H1 (cell line): ENCODE results near the gene FBLN2. TPM values are rescaled to one million over a fixed set of nuclear protein-coding genes. Genes with fewer than 3 reads are reported as not detected.

Source experiments
- CTCF ChIA-PET: fragments of 300-600 bp; sonication (Branson Sonifier 250); formaldehyde crosslinking; loops from one replicate; lab custom pipeline; 2021; ENCODE audit not compliant: partially characterized antibody; lab: Charles Lee
- POLR2A ChIA-PET: fragments of 300-600 bp; sonication (Branson Sonifier 250); formaldehyde crosslinking; loops from one replicate; lab custom pipeline; 2021; ENCODE audit warnings: inconsistent platforms; ENCODE audit not compliant: partially characterized antibody; lab: Charles Lee
- DNase-seq, 2 experiments: peaks; one replicate each; pipeline versions ENCODE4 v3.0.0 to v3.0.0-alpha.2; 2010 to 2022; ENCODE audit warnings: low spot score in 2 of 2, low read depth in 1 of 2, mixed read lengths in 1 of 2
- FAIRE-seq: peaks from 2 replicates; lab custom pipeline; 2011; peaks lifted over from hg19 to GRCh38; lab: Jason Lieb, UNC
- H2AFZ ChIP-seq: 2 replicates; pipeline ENCODE4 v1.8.1; 2012; ENCODE audit warnings: low read length, inconsistent platforms
- H2AK5ac ChIP-seq: 2 replicates; pipeline ENCODE4 v1.6.1; 2013; ENCODE audit warnings: low read depth, low read length
- H2BK120ac ChIP-seq: replicated peaks from 2 replicates; pipeline ENCODE3; 2013; ENCODE audit warnings: low read depth, low read length, inconsistent platforms
- H2BK12ac ChIP-seq: 2 replicates; pipeline ENCODE4 v1.6.1; 2013; ENCODE audit warnings: low read depth, low read length
- H2BK15ac ChIP-seq: 2 replicates; pipeline ENCODE4 v1.6.1; 2013; ENCODE audit warnings: low read length
- H2BK20ac ChIP-seq: 2 replicates; pipeline ENCODE4 v1.6.1; 2013; ENCODE audit warnings: low read length
- H2BK5ac ChIP-seq: 2 replicates; pipeline ENCODE4 v1.6.1; 2013; ENCODE audit warnings: low read depth, low read length
- H3K14ac ChIP-seq: 2 replicates; pipeline ENCODE4 v1.6.1; 2013; ENCODE audit warnings: inconsistent platforms; ENCODE audit not compliant: insufficient read length
- H3K18ac ChIP-seq: 2 replicates; pipeline ENCODE4 v1.6.1; 2013; ENCODE audit warnings: low read length; ENCODE audit errors: extremely low read depth
- H3K23ac ChIP-seq: 2 replicates; pipeline ENCODE4 v1.6.1; 2013; ENCODE audit warnings: inconsistent platforms; ENCODE audit not compliant: insufficient read length
- H3K23me2 ChIP-seq: 2 replicates; pipeline ENCODE4 v1.6.1; 2013; ENCODE audit warnings: low read depth, low read length
- H3K27ac ChIP-seq: 2 replicates; pipeline ENCODE4 v1.6.1; 2011; ENCODE audit warnings: low read depth, low read length, inconsistent platforms
- H3K27me3 ChIP-seq, 4 experiments: replicated peaks in 1 of 4; 1 replicate in 1 of 4; 2 replicates in 3 of 4; pipeline versions ENCODE4 v1.6.1 to v1.8.1; 2011 to 2013; ENCODE audit warnings: low read length in 3 of 4, mild to moderate bottlenecking in 3 of 4, inconsistent platforms in 2 of 4, mixed read lengths in 2 of 4, moderate library complexity in 1 of 4; ENCODE audit not compliant: control insufficient read depth in 3 of 4, insufficient read depth in 3 of 4; ENCODE audit errors: extremely low read depth in 1 of 4
- H3K36me3 ChIP-seq, 4 experiments: 2 replicates each; pipeline versions ENCODE4 v1.6.1 to v1.8.1; 2011 to 2013; ENCODE audit warnings: mild to moderate bottlenecking in 4 of 4, low read length in 3 of 4, moderate library complexity in 2 of 4, control low read depth in 1 of 4, inconsistent platforms in 1 of 4; ENCODE audit not compliant: insufficient read depth in 4 of 4, control insufficient read depth in 2 of 4
- H3K4ac ChIP-seq: replicated peaks from 2 replicates; pipeline ENCODE3; 2013; ENCODE audit warnings: low read length, low read depth, mixed read lengths, inconsistent platforms; ENCODE audit not compliant: insufficient read length
- H3K4me1 ChIP-seq, 4 experiments: replicated peaks in 1 of 4; 1 replicate in 1 of 4; 2 replicates in 3 of 4; pipeline versions ENCODE4 v1.6.1 to v1.8.1; 2011 to 2013; ENCODE audit warnings: low read length in 3 of 4, inconsistent platforms in 2 of 4, mixed read lengths in 1 of 4; ENCODE audit not compliant: insufficient read depth in 4 of 4, control insufficient read depth in 3 of 4
- H3K4me2 ChIP-seq, 2 experiments: 2 replicates each; pipeline versions ENCODE4 v1.6.1 to v1.8.1; 2011 to 2013; ENCODE audit warnings: low read depth in 2 of 2, low read length in 2 of 2, control low read depth in 1 of 2, inconsistent platforms in 1 of 2, mild to moderate bottlenecking in 1 of 2; ENCODE audit not compliant: insufficient read depth in 1 of 2
- H3K4me3 ChIP-seq, 4 experiments: fragments of 200-600, 300-600 bp in 1 of 4; sonication (generic), shearing (Covaris generic), sonication (Bioruptor Twin) in 1 of 4; 2 replicates each; pipeline versions ENCODE4 v1.5.1 to v1.8.1; 2011 to 2016; ENCODE audit warnings: low read length in 4 of 4, low read depth in 3 of 4, control low read depth in 2 of 4, inconsistent platforms in 2 of 4, mild to moderate bottlenecking in 2 of 4, mixed read lengths in 1 of 4, moderate library complexity in 1 of 4; ENCODE audit not compliant: insufficient read depth in 2 of 4; ENCODE audit errors: extremely low read depth in 1 of 4
- H3K56ac ChIP-seq: replicated peaks from 2 replicates; pipeline ENCODE3; 2013; ENCODE audit warnings: low read depth, mild to moderate bottlenecking, mixed read lengths, low read length, inconsistent platforms; ENCODE audit not compliant: insufficient read length
- H3K79me1 ChIP-seq: 2 replicates; pipeline ENCODE4 v1.6.1; 2013; ENCODE audit warnings: low read depth, low read length, control low read depth
- H3K79me2 ChIP-seq, 2 experiments: 2 replicates each; pipeline versions ENCODE4 v1.6.1 to v1.8.1; 2012 to 2013; ENCODE audit warnings: low read length in 2 of 2, mild to moderate bottlenecking in 2 of 2, inconsistent platforms in 1 of 2; ENCODE audit not compliant: insufficient read depth in 2 of 2, control insufficient read depth in 1 of 2
- H3K9ac ChIP-seq, 4 experiments: replicated peaks in 1 of 4; 1 replicate in 1 of 4; 2 replicates in 3 of 4; pipeline versions ENCODE4 v1.6.1 to v1.8.1; 2011 to 2013; ENCODE audit warnings: low read depth in 3 of 4, low read length in 3 of 4, control low read depth in 2 of 4, mild to moderate bottlenecking in 2 of 4, moderate library complexity in 2 of 4, inconsistent platforms in 1 of 4; ENCODE audit errors: extremely low read depth in 1 of 4
- H3K9me3 ChIP-seq, 2 experiments: 2 replicates each; pipeline versions ENCODE4 v1.6.1 to v1.8.1; 2012 to 2013; ENCODE audit warnings: mild to moderate bottlenecking in 2 of 2, moderate library complexity in 2 of 2, control low read depth in 1 of 2, inconsistent platforms in 1 of 2, low read depth in 1 of 2, low read length in 1 of 2, mixed read lengths in 1 of 2; ENCODE audit not compliant: insufficient read depth in 2 of 2
- H4K20me1 ChIP-seq, 2 experiments: replicated peaks in 1 of 2; 2 replicates each; pipeline versions ENCODE3 to v1.8.1; 2011 to 2013; ENCODE audit warnings: inconsistent platforms in 2 of 2, low read length in 2 of 2, mild to moderate bottlenecking in 1 of 2; ENCODE audit not compliant: insufficient read depth in 2 of 2, control insufficient read depth in 1 of 2
- H4K5ac ChIP-seq: 2 replicates; pipeline ENCODE4 v1.6.1; 2013; ENCODE audit warnings: low read length, low read depth, mixed read lengths, inconsistent platforms; ENCODE audit not compliant: insufficient read length
- H4K8ac ChIP-seq: 2 replicates; pipeline ENCODE4 v1.8.0; 2013; ENCODE audit warnings: mild to moderate bottlenecking, moderate library complexity, low read length, inconsistent platforms; ENCODE audit not compliant: insufficient read depth; ENCODE audit errors: extremely low read depth
- H4K91ac ChIP-seq: replicated peaks from 2 replicates; pipeline ENCODE3; 2013; ENCODE audit warnings: low read length, mixed read lengths, inconsistent platforms; ENCODE audit not compliant: insufficient read length
- NRF1 ChIP-seq: IDR thresholded peaks from 2 replicates; pipeline ENCODE4 v1.6.1; 2011; ENCODE audit warnings: mild to moderate bottlenecking, low read depth, low read length, improper control_type of control experiment
- RAD21 ChIP-seq, 2 experiments: IDR thresholded peaks in 1 of 2; conservative IDR thresholded peaks in 1 of 2; 2 replicates each; pipeline ENCODE4 v1.6.1; 2011; ENCODE audit warnings: low read depth in 2 of 2, low read length in 2 of 2, improper control_type of control experiment in 1 of 2, inconsistent platforms in 1 of 2, mild to moderate bottlenecking in 1 of 2, moderate library complexity in 1 of 2
- WGBS, 2 experiments: shearing (Covaris generic) in 1 of 2; methylation state at CpG; one replicate each; pipeline versions ENCODE4 v1.1.6 to v1.1.7; 2013 to 2015; ENCODE audit warnings: low lambda C conversion rate in 2 of 2, mixed read lengths in 2 of 2, inconsistent platforms in 1 of 2, low coverage in 1 of 2, missing lambda C conversion rate in 1 of 2; ENCODE audit not compliant: insufficient replicate concordance in 2 of 2, insufficient coverage in 1 of 2, insufficient read length in 1 of 2; ENCODE audit errors: extremely low coverage in 1 of 2, missing lambda C conversion rate in 1 of 2; 5-methylcytosine and 5-hydroxymethylcytosine counted together
- polyA plus RNA-seq, 7 experiments: library from polyadenylated mRNA; depleted of rRNA in 3 of 7; stranded (reverse) in 5 of 7; unstranded in 2 of 7; fragments of >200 nt in 5 of 7; fragments of 200-250 nt in 2 of 7; gene quantifications; 1 replicate in 5 of 7; 2 replicates in 1 of 7; 4 replicates in 1 of 7; pipeline versions ENCODE4 v1.2.1 to v1.2.3, GENCODE V29; 2011 to 2013; ENCODE audit warnings: missing spikeins in 2 of 7, mixed read lengths in 2 of 7
- total RNA-seq: library from RNA; stranded (reverse); fragmentation: NEBNext Ultra II Directional; extraction: Animal tissue kit (Norgen Biotek cat#: 25700); gene quantifications from 2 replicates; pipeline ENCODE4 v1.2.1, GENCODE V29; 2021
- TF ChIP-seq, protein P1 (sequence below): IDR thresholded peaks from 2 replicates; pipeline ENCODE4 v1.6.1; 2012; ENCODE audit warnings: low read length, inconsistent platforms
- TF ChIP-seq, protein P2 (sequence below): IDR thresholded peaks from 2 replicates; pipeline ENCODE4 v1.6.1; 2012; ENCODE audit warnings: inconsistent platforms
- TF ChIP-seq, protein P3 (sequence below): IDR thresholded peaks from 2 replicates; pipeline ENCODE4 v1.6.1; 2011; ENCODE audit warnings: low read length, improper control_type of control experiment

Gene FBLN2
- total and polyA plus RNA-seq, 2 of the 8 experiments (the other 6 are each of a cell fraction or from before 2014, with no cell fraction given), result 17.4 to 24.2 TPM

DNA sequence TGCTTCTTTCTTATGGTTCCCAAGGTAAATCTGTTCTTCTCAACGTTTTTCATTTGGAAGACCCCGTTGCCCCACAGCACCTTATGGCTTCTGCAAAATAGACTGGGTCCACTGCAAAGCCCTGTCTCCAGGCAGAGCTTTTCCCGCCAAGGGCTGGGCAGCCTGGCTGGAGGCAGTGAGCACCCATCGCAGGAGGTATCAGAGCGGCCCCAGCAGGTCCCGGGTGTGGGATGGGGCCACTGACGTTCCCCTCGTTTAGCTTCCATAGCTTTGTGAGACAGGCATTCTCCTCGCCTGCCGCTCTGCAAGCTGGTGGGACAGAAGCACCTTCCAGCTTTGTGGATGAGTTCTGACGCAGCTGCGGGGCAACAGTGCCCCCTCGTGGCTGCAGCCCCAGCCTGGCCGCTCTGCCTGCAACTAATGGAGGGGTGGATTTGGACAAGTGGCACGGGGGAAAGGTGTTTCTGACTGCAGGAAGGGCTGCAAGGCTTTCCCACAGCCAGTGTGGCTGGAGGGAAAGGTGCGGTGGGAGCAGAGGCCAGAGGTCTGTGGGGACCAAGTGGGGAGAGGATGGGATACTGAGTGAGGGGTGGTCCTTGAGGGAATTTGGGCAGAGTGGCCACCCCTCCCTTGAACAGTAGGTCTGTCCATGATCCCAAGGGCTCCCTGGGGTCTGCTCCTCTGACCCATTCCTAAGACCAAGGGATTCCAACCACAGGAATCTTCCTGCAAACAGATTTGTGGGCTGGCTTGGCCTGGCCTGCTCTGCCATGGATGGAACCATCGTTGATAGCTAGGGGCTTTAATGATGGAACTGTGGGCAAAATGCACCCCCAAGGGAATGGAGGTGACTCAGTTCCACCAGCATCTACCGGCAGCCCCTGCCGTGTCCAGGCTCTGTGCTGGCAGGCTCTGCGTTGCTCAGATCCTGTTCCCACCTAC, 99.4 kb downstream of the FBLN2 start:
- Histone ChIP-seq H4K5ac (peak overlapping the region; percentile 87), H3K4me1 (peaks cover 0 to 9% (median 4%) of the 10 kb centered on the region in 4 experiments; a peak in 4 of 7 replicates), H4K20me1 (no peaks in the 10 kb centered on the region), H3K27ac (peak overlapping the region; percentile 95), H2BK12ac (peak overlapping the region; percentile 94), H3K23me2 (no peaks in the 10 kb centered on the region), H3K79me1 (no peaks in the 10 kb centered on the region), H2AK5ac (no peak overlapping the region), H4K91ac (peak overlapping the region; percentile 63), H3K4ac (peak overlapping the region; percentile 95), H2BK120ac (peak overlapping the region; percentile 48), H3K36me3 (no peaks in the 10 kb centered on the region), H2BK15ac (peak overlapping the region; percentile 93; the same call in 1 of the 2 replicates), H3K56ac (no peak overlapping the region), H2AFZ (peak overlapping the region; percentile 99), H3K4me2 (peak overlapping the region in 1 of 2 experiments; percentile 54; a peak in 2 of 4 replicates), H3K23ac (no peak overlapping the region), H3K27me3 (peaks cover 0 to 6% (median 2%) of the 10 kb centered on the region in 4 experiments; a peak in 3 of 7 replicates), H3K9ac (peak overlapping the region in 3 of 4 experiments; percentile 35 to 79 (median 76); a peak in 4 of 7 replicates), H3K9me3 (no peaks in the 10 kb centered on the region), H3K14ac (no peak overlapping the region), H4K8ac (peak overlapping the region; percentile 99; the same call in 1 of the 2 replicates), H2BK5ac (peak overlapping the region; percentile 90), H3K4me3 (0 out of 8 replicates have a peak overlapping the region, but pooled peaks of 1 of the 4 experiments have one; percentile 14), H2BK20ac (peak overlapping the region; percentile 99), H3K18ac (peak overlapping the region; percentile 98), H3K79me2 (no peaks in the 10 kb centered on the region)
- WGBS, 2 experiments, result 28% methylated on average over 20 of the region's 20 CpGs; no CpG with 5 or more reads in 1 of the 2 experiments
- ChIA-PET CTCF (interaction anchor here (0.6 to 34.9 kb wide), 67 partner anchors 9 to 641 kb away, joined by 3 to 772 read pairs (median 4); partner anchors contain the start of genes FBLN2, HDAC11 and WNT7A), POLR2A (interaction anchor here (0.9 kb wide), 1 partner anchor 154 kb away, joined by 4 read pairs; no protein-coding TSS in a partner anchor)
- peak; percentile 78 for FAIRE-seq
- DNase-seq, result peak; percentile 84 to 99
- TF ChIP-seq, protein P1, sequence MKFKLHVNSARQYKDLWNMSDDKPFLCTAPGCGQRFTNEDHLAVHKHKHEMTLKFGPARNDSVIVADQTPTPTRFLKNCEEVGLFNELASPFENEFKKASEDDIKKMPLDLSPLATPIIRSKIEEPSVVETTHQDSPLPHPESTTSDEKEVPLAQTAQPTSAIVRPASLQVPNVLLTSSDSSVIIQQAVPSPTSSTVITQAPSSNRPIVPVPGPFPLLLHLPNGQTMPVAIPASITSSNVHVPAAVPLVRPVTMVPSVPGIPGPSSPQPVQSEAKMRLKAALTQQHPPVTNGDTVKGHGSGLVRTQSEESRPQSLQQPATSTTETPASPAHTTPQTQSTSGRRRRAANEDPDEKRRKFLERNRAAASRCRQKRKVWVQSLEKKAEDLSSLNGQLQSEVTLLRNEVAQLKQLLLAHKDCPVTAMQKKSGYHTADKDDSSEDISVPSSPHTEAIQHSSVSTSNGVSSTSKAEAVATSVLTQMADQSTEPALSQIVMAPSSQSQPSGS, result no peak
- TF ChIP-seq, protein P2, sequence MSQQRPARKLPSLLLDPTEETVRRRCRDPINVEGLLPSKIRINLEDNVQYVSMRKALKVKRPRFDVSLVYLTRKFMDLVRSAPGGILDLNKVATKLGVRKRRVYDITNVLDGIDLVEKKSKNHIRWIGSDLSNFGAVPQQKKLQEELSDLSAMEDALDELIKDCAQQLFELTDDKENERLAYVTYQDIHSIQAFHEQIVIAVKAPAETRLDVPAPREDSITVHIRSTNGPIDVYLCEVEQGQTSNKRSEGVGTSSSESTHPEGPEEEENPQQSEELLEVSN, result no peak
- TF ChIP-seq RAD21 (IDR thresholded peaks at IDR 0.05 in 1 of 2, conservative IDR thresholded peaks at IDR 0.05 in 1 of 2; ENCODE audit: low read depth in 2 of 2, low read length in 2 of 2) (peak; percentile 99 to 100), NRF1 (no peak)
- TF ChIP-seq, protein P3, sequence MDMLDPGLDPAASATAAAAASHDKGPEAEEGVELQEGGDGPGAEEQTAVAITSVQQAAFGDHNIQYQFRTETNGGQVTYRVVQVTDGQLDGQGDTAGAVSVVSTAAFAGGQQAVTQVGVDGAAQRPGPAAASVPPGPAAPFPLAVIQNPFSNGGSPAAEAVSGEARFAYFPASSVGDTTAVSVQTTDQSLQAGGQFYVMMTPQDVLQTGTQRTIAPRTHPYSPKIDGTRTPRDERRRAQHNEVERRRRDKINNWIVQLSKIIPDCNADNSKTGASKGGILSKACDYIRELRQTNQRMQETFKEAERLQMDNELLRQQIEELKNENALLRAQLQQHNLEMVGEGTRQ, result no peak
